GM12865 (cell line): Measurements from ENCODE around the gene DENND1B.

ENCODE experiments used
- DNase-seq: peaks from one replicate; pipeline ENCODE4 v3.0.0; 2010; ENCODE audit warnings: low read depth
- H3K4me3 ChIP-seq: 2 replicates; pipeline ENCODE4 v1.5.1; 2011; ENCODE audit warnings: mild to moderate bottlenecking, low read depth, low read length, control low read depth
- TF ChIP-seq, protein P1 (sequence below): IDR thresholded peaks from 2 replicates; pipeline ENCODE4 v1.5.1; 2011; ENCODE audit warnings: low read length, control low read depth, low read depth, inconsistent platforms; ENCODE audit not compliant: insufficient read depth; ENCODE audit errors: missing control alignments

Gene DENND1B

DNA sequence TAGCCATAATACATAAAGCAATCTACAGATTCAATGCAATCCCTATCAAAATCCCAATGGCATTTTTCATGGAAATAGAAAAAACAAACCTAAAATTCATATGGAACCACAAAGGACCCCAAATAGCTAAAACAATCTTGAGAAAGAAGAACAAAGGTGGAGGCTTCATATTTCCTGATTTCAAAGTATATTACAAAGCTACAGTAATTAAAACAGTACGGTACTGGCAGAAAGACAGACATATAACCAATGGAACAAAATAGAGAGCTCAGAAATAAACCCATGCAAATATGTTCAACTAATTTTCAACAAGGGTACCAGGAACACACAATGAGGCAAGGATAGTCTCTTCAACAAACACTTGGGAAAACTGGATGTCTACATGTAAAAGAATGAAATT lies 87.0 kb downstream of the DENND1B start:
- H3K4me3 ChIP-seq: no peak overlapping the region
- DNase-seq: no peak
- TF ChIP-seq, protein P1, sequence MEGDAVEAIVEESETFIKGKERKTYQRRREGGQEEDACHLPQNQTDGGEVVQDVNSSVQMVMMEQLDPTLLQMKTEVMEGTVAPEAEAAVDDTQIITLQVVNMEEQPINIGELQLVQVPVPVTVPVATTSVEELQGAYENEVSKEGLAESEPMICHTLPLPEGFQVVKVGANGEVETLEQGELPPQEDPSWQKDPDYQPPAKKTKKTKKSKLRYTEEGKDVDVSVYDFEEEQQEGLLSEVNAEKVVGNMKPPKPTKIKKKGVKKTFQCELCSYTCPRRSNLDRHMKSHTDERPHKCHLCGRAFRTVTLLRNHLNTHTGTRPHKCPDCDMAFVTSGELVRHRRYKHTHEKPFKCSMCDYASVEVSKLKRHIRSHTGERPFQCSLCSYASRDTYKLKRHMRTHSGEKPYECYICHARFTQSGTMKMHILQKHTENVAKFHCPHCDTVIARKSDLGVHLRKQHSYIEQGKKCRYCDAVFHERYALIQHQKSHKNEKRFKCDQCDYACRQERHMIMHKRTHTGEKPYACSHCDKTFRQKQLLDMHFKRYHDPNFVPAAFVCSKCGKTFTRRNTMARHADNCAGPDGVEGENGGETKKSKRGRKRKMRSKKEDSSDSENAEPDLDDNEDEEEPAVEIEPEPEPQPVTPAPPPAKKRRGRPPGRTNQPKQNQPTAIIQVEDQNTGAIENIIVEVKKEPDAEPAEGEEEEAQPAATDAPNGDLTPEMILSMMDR: no peak

DNA sequence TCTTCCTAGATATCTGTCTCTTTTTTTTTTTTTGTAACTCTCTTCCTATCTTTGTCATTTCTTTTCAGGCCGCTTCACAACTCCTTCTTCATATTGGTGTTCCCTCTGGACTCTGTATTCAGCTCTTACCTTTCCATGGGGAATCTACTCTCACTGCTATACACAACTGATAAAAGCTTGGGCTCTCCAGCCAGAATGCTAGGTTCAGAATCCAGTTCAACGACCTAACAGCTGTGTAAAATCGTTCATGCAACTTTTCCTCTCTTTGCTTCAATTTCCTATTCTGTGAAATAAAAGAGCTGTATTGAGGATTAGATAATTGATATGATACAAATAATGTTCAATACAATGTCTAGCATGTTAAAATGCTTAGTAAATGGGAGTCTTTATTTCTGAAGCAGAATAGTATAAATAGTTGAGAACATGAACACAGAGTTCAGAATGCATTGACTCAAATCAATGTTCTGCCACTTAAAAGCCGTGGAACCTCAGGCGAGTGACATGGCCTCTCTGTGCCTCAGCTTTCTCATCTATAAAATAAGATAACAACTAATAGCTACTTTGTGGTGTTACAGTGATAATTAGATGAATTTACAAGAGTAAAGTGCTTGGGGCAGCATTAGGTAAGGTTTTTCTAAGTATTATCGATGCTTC lies 88.5 kb downstream of the DENND1B start:
- no peak overlapping the region for H3K4me3 ChIP-seq
- TF ChIP-seq, protein P1: no peak
- DNase-seq: no peak

DNA sequence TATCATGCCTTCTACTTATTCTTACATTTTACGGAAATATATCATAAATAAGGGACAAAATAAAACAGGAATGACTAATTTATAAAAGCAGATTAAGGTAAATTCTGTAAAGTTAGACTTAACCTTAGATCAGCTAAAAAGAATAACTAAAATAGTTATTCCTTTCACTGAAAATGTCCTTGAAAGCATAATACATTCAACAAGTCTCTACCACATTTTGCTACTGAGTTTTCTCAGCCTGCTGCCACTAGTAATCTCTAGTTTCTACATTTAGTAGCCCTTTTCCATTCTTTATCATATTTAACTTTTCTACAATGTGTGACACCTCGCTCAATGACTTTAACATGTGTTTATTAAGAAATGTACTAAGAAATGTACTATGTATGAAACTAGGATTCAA lies 89.0 kb downstream of the DENND1B start:
- no peak overlapping the region for H3K4me3 ChIP-seq
- DNase-seq: no peak
- TF ChIP-seq, protein P1: no peak

DNA sequence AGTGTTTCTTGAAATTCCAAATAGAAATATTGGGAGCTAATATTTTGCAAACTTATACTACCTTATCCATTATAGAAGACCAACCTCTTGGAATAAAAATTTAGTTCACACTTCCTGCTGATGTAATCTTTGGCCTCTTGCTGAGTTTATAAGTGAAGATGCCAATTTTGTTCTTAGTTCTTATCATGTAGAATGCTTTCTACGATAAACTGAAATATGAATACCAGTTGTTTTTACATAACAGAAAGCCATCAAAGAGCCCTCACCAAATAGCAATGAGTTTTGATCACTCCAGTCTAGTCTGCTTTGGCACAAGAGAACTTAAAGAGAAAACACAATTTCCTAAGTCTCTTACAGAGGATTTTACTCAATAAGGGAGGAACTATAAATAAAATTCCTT lies 89.5 kb downstream of the DENND1B start:
- TF ChIP-seq, protein P1: no peak
- H3K4me3 ChIP-seq: no peak overlapping the region
- no peak for DNase-seq

DNA sequence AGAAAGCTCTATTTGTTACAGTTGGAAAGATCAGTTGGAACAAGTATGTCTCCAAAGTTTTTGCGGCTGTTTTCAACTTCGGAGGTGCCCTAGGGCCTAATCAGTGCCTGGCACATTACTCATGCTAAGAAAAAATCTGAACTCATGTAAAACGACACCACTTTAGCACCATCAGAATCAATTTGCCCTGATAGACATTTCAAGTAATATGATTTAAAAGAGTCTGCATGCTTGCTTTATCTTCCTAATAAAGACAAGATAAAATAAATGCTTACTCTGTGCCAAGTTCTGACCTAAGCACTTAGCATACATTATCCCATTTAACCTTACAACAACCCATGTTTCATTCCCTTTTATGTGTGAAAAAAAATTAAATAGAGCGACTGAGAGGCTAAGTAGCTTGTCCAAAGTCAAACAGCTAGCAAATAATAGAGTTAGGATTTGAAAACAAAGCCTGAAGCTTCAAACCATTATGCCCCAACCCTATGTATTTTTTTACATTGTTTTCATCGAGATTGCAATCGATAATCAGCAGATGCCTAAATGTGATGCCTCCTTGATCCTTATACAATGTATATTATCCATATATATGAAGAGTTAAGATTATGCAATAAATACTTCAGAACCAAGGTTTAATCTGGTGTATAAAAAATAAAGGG lies 91.3 kb downstream of the DENND1B start:
- H3K4me3 ChIP-seq: no peak overlapping the region
- TF ChIP-seq, protein P1: no peak
- DNase-seq: no peak

DNA sequence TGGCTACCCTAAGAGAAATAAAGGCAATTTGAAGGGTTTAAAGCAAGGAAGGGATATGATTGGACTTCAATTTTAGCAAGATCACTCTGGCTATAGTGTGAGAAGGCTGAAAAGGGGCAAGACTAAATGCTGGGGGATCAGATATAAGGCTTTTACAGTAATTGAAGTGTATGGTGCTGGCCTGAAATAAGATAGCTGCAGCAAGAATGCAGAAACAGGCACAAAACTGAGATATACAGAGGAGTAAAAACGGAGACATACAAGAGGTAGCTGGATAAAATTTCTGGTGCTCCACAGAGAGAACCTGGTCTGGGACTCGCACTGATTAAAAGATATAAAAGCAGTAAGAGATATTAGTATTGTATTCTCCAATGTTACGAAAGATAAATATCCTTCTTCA lies 92.0 kb downstream of the DENND1B start:
- H3K4me3 ChIP-seq: no peak overlapping the region
- DNase-seq: no peak
- TF ChIP-seq, protein P1: no peak

DNA sequence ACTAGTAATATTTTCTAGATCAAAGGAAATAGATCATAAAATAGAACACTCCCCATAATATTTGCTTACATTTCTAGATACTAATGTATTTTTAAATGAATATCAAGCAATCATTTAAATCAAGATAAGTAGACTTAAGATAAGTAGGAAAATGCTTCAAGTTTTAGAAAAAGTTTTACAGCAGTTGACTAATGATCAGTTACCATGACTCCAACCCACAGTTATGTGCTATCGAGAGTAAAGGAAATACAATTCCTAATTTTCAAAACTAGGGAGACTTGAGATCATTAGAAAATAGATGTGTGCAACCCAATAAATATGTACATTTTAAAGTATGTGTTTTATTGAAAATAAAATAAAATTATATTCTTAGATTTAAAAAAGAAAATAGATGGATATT lies 95.0 kb downstream of the DENND1B start:
- TF ChIP-seq, protein P1: no peak
- H3K4me3 ChIP-seq: no peak overlapping the region
- DNase-seq: no peak
